GM18951 (cell line): ENCODE measurements around the gene CHST1.

Experiments
- POLR2A ChIP-seq: IDR thresholded peaks from 4 replicates; pipeline ENCODE4 v1.6.1; 2011; ENCODE audit warnings: mild to moderate bottlenecking; ENCODE audit not compliant: insufficient read length, insufficient read depth; ENCODE audit errors: extremely low read depth
- in situ Hi-C: fragments of 300-500 bp; cut with MboI; formaldehyde crosslinking; loops from one replicate; pipeline ENCODE4 v1.12.0; 2022; ENCODE audit warnings: low sequenced_read_pairs, mixed read lengths, inconsistent platforms; ENCODE audit not compliant: unreplicated experiment

CHST1 gene

GRCh38 chr11:45649544-45650165, 15.8 kb downstream of the CHST1 start:
- in situ Hi-C loops: no loop called here
- TF ChIP-seq POLR2A: no peak

GRCh38 chr11:45648931-45649330, 16.5 kb downstream of the CHST1 start:
- in situ Hi-C loops: no loop called here
- no peak for TF ChIP-seq POLR2A

GRCh38 chr11:45647786-45648185, 17.6 kb downstream of the CHST1 start:
- TF ChIP-seq POLR2A: no peak
- in situ Hi-C loops: no loop called here

- no peak for TF ChIP-seq POLR2A
- in situ Hi-C loops: no loop called here
These were observed 18.1 kb downstream of the CHST1 start for GRCh38 chr11:45647329-45647728.

GRCh38 chr11:45646275-45646927, 19.0 kb downstream of the CHST1 start:
- in situ Hi-C loops: no loop called here
- no peak for TF ChIP-seq POLR2A

GRCh38 chr11:45644981-45645889, 20.2 kb downstream of the CHST1 start:
- in situ Hi-C loops: no loop called here
- no peak for TF ChIP-seq POLR2A

- in situ Hi-C loops: no loop called here
- no peak for TF ChIP-seq POLR2A
These were observed 21.7 kb downstream of the CHST1 start for GRCh38 chr11:45643598-45644260.

GRCh38 chr11:45641961-45642360, 23.5 kb downstream of the CHST1 start:
- in situ Hi-C loops: no loop called here
- no peak for TF ChIP-seq POLR2A

- TF ChIP-seq POLR2A: no peak
- in situ Hi-C loops: no loop called here
These were observed 27.4 kb downstream of the CHST1 start for GRCh38 chr11:45638051-45638450.

GRCh38 chr11:45635907-45636306, 29.5 kb downstream of the CHST1 start:
- in situ Hi-C loops: no loop called here
- no peak for TF ChIP-seq POLR2A

- in situ Hi-C loops: no loop called here
- TF ChIP-seq POLR2A: no peak
These were observed 39.8 kb downstream of the CHST1 start for GRCh38 chr11:45625611-45626010.

- in situ Hi-C loops: no loop called here
- TF ChIP-seq POLR2A: no peak
These were observed 41.3 kb downstream of the CHST1 start for GRCh38 chr11:45624095-45624494.

GRCh38 chr11:45622861-45623260, 42.6 kb downstream of the CHST1 start:
- no peak for TF ChIP-seq POLR2A
- in situ Hi-C loops: no loop called here
